IMR-90 (cell line): Measurements from ENCODE around the gene TCIRG1.

Experiments used
- CEBPB ChIP-seq: IDR thresholded peaks from 2 replicates; pipeline ENCODE4 v1.6.1; 2012; ENCODE audit warnings: low read depth, low read length, improper control_type of control experiment
- CTCF ChIP-seq: conservative IDR thresholded peaks from 2 replicates; pipeline ENCODE4 v1.5.1; 2012; ENCODE audit warnings: mild to moderate bottlenecking, low read depth, low read length, improper control_type of control experiment
- POLR2A ChIP-seq: IDR thresholded peaks from 2 replicates; pipeline ENCODE4 v1.6.1; 2012; ENCODE audit warnings: mild to moderate bottlenecking, low read depth, low read length
- RFX5 ChIP-seq: IDR thresholded peaks from 2 replicates; pipeline ENCODE4 v1.8.0; 2012; ENCODE audit warnings: low read depth, mild to moderate bottlenecking, low read length, moderate library complexity

DNA sequence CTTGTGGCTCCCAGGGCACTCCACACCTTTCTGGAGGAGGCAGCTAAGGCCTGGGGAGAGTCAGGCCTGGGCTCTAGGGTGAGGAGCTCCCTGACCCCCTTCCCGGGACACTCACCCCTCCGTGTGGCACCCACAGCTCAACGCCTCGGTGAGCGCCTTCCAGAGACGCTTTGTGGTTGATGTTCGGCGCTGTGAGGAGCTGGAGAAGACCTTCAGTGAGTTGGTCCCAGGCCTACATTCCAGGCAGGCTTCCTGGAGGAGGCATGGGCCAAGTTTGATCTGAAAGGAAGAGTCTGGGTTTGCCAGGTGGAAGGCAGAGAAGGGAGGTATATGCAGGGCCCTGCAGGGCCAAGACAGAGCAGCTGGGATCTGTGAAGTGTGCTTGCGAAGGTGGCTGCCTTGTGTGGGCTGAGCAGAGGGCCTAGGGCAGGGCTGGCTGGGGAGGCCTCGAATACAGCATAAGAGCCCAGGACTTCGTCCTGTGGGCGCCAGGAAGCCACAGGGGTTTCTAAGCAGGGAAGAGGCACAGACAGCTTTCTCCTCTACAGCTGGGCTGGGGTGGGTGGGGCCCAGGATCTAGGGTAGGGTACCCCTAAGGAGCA lies 2.9 kb downstream of the TCIRG1 start:
- no peak for TF ChIP-seq CTCF
- no peak for TF ChIP-seq RFX5
- no peak for TF ChIP-seq CEBPB
- no peak for TF ChIP-seq POLR2A
